GM19193 (cell line): ENCODE data around the gene THBS4.

ENCODE experiments used
- POLR2A ChIP-seq: IDR thresholded peaks from 4 replicates; pipeline ENCODE4 v1.6.1; 2011; ENCODE audit not compliant: insufficient read depth, insufficient read length; ENCODE audit errors: extremely low read depth

The THBS4 gene

DNA sequence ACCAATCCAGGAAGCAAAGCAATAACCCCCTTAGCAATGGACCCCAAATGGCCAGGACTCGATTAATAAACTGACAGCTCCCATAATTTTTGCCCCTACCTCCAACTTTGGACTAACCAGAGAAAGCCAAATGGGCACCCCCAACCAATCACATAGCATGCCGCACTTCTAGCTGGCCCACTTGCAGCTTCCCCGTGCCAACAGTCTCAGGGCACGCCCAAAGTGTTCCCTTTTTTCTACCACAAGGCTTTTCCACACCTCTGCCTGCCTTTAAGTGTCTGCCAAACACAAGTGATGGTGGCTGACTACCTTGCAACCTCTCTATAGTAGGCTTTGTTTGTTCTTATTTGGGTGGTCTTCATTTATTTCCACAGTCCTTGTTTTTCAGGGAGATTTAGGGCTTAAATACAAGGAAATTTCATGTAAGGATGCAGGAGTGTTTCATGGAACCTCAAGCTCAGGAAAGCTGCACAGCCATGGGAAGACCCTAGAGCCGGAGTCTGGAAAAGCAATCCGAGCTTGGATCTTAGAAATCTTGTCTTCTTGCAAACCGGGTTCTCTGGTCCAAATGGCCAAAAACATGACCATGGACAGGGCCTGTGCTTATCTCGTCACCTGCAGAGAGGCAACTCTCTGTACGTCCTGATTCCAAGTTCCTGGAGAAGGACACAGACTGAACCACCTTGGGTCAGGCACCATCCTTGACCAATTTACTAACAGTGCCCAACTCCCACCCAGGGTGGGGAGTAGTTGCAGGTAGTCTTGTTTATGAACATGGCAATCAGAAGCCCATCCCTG is 89.2 kb downstream of the THBS4 start:
- no peak for TF ChIP-seq POLR2A

DNA sequence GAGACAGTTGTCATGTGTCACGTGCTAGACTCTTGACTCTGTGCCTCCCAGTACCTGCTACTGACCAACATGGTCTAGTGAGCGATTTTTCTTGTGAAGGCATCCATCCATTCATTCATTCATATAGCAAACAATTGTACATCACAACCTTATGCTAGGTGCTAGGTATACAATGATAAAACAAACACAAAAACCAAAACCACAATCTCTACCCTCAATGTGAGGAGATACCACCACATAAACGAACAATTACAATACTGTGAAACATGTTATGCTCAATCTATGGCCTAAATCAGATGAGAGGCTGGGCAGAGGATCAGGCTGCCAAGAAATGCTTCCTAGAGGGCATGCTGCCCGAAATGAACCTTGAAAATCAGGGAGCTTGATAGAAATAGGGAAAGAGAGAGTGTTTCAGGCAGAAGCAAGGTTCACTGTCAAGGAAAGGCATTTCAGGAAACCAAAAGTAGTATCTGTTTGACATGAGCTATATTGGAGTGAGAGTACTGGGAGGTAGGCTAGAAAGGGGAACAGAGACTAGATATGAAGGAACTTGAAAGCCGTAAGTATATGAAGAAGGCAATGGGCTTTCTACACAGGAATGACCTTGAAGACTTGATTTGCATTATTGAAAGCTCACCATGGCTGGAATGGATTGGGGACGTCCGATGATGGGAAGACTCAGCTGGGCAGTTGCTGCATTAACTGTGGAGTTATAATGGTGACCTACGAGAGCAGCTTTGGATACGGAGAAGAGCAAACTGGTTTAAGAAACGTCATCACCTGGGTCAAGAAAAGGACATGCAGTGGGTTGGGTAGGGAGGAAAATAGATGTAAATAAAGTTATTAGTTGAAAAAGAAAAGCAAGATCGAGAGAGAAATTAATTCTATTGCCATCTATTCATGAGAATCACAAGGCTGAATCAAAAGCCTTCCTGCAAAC is 90.1 kb downstream of the THBS4 start:
- TF ChIP-seq POLR2A: no peak

DNA sequence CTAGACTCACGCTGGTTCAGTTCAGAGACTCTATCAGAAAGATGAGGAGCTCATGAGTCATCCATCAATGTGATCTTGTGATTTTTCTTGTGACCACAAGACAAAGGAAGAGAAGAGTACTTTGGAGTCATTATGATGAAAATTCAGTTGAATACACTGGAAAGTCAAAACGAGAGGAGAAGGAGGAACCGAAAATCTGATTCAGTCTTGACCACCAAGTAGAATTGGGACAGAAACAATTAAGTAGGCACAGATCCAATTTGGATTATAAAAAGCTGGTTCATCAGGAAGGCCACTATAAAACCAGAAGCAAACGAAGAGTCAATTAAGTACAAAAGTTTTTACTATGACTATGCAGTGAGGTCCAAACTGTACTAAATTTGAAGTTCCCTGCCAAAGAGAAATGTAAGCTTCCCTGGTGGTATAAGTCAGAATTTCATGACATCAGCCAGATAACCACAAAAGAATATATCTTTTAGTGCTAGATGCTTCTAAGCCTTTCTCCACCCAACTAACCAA is 90.9 kb downstream of the THBS4 start:
- no peak for TF ChIP-seq POLR2A

DNA sequence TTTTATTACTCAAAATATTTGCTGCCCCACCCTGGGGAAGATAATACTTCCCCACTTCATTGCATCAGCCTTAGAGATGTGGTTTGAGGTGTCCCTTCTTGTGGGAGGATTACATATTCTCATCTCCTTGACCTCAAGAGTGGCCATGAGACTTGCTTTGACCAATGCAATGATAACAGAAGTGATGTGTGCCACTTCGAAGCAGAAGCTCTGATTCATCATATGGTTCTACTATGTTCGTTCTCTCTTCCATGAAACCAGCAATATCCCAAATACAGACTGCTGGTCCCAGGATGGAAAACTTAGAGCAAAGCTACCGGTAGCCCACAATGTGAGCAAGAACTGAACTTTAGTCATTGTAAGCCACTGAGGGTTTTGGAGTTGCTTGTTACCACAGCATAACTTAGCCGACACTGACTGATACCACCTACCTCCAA is 92.0 kb downstream of the THBS4 start:
- TF ChIP-seq POLR2A: no peak

DNA sequence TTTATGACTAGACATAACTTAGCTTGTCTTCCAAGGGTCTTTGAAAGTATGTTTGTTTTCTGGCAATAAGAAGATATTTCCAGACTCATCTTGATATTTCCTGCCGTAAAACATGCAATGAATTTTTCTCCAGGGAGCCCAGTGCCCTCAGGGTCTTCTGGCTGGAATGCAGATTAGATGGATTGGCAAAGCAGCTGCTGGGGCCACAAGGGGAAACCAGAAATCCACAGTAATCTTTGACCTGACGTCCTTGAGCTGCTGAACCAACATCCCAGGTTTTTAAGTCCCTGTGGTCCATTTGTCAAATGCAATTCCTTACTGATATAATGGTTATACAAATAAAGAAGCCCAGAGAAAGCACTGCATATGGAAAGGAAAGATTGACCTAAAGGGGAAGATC is 93.0 kb downstream of the THBS4 start:
- no peak for TF ChIP-seq POLR2A

DNA sequence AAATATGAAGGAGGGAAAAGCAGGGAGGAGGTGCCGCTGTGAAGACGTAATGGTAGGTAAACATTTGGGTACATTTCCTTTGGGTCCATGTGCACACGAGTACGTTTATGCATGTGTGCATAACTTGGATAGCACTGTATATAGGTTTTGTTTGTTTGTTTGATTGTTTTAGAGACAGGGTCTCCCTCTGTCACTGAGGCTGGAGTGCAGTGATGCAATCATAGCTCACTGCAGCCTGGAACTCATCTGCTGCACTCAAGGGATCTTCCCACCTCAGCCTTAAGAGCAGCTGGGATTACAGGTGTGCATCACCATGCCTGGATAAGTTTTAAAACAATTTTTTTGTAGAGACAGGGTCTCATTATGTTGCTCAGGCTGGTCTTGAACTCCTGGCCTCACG is 94.0 kb downstream of the THBS4 start:
- TF ChIP-seq POLR2A: no peak
